Measurements from ENCODE around the gene RFX2. TPM values are rescaled to one million over a fixed set of nuclear protein-coding genes. Genes with fewer than 3 reads are reported as not detected.

The RFX2 gene
- total and polyA plus RNA-seq, 10 of the 15 experiments (the other 5 are each of a cell fraction or from before 2014, with no cell fraction given), result 3.2 to 9.8 (median 4.7) TPM

- in situ Hi-C loops (cut with MboI) (no loop called here), intact Hi-C loops (cut with micrococcal nuclease; ENCODE audit: unreplicated experiment) (no loop called here)
- H3K36me3 ChIP-seq (ENCODE audit: control insufficient read depth in 2 of 2, insufficient read depth in 2 of 2, low read length in 1 of 2), result peaks cover 3 to 9% of the 10 kb centered on the region in 2 experiments
- FAIRE-seq (no peak), DNase-seq (ENCODE audit: low read depth, low spot score) (no peak), ATAC-seq (no peak)
- TF ChIP-seq NFXL1 (IDR thresholded peaks at IDR 0.05; ENCODE audit: borderline replicate concordance), result no peak
- TF ChIP-seq NR2F1 (conservative IDR thresholded peaks at IDR 0.05), result no peak
- TF ChIP-seq ESRRA (IDR thresholded peaks at IDR 0.05; ENCODE audit: low read length), result no peak
- TF ChIP-seq EP300 (IDR thresholded peaks at IDR 0.05; ENCODE audit: borderline replicate concordance in 1 of 2, control insufficient read depth in 1 of 2, low read depth in 2 of 2, low read length in 2 of 2), result no peak
- no peak for TF ChIP-seq FOXK2 (IDR thresholded peaks at IDR 0.05)
- TF ChIP-seq POU2F2 (IDR thresholded peaks at IDR 0.05; ENCODE audit: borderline replicate concordance, low read depth, low read length), result no peak
- no peak for TF ChIP-seq CREM (IDR thresholded peaks at IDR 0.05; ENCODE audit: low read depth)
- TF ChIP-seq HDAC2 (IDR thresholded peaks at IDR 0.05), result no peak
- TF ChIP-seq STAT1 (conservative IDR thresholded peaks at IDR 0.05), result no peak
- BruUV-seq (replicated peaks), result no TSS peak
- H3K9ac ChIP-seq (ENCODE audit: control insufficient read depth, insufficient read depth, low read length), result no peak overlapping the region
- H3K4me3 ChIP-seq, result no peak overlapping the region
- POLR2A ChIA-PET, result no interaction called here
- H3K27ac ChIP-seq (ENCODE audit: control insufficient read depth, insufficient read depth), result no peak overlapping the region
- H3K9me3 ChIP-seq (replicated peaks; ENCODE audit: control insufficient read depth, insufficient read depth, low read length), result no peaks in the 10 kb centered on the region
- H4K20me1 ChIP-seq (ENCODE audit: control insufficient read depth, insufficient read depth), result peaks cover 36% of the 10 kb centered on the region
- peaks cover 82% of the 10 kb centered on the region for H3K79me2 ChIP-seq (ENCODE audit: control insufficient read depth, insufficient read depth, low read length)
- no peaks in the 10 kb centered on the region for H3K27me3 ChIP-seq (replicated peaks in 1 of 2; ENCODE audit: control insufficient read depth in 2 of 2, insufficient read depth in 2 of 2, low read length in 1 of 2)
- RAD21 ChIA-PET (ENCODE audit: unreplicated experiment), result interaction anchor here (0.5 to 2.6 kb wide), 2 partner anchors 22 to 57 kb away, joined by 3 to 21 read pairs; no protein-coding TSS in a partner anchor
- 87% methylated on average over 8 of the region's 8 CpGs for WGBS (ENCODE audit: insufficient coverage, insufficient replicate concordance, low lambda C conversion rate, missing lambda C conversion rate)
- H3K4me1 ChIP-seq (ENCODE audit: control insufficient read depth, insufficient read depth, low read length), result peaks cover 26% of the 10 kb centered on the region
- SMC1A ChIA-PET (ENCODE audit: uncharacterized antibody, unreplicated experiment), result no interaction called here
- no peak overlapping the region for H2AFZ ChIP-seq (ENCODE audit: control insufficient read depth, low read depth, low read length)
- H3K4me2 ChIP-seq (ENCODE audit: control insufficient read depth, insufficient read depth), result no peak overlapping the region
- CTCF ChIA-PET, result interaction anchor here (1.4 to 3.9 kb wide), 6 partner anchors 9 to 162 kb away, joined by 7 to 76 read pairs (median 22); partner anchors contain the start of gene NRTN
These were observed 144.1 kb downstream of the RFX2 start for GRCh38 chr19:5966215-5966614.
